ENCODE measurements around the gene SOX1. TPM values are rescaled to one million over a fixed set of nuclear protein-coding genes. Genes with fewer than 3 reads are reported as not detected.

Gene SOX1
- total and polyA plus RNA-seq, 2 donors (not counting 3 experiments of a cell fraction or from before 2014, with no cell fraction given), result not detected

DNA sequence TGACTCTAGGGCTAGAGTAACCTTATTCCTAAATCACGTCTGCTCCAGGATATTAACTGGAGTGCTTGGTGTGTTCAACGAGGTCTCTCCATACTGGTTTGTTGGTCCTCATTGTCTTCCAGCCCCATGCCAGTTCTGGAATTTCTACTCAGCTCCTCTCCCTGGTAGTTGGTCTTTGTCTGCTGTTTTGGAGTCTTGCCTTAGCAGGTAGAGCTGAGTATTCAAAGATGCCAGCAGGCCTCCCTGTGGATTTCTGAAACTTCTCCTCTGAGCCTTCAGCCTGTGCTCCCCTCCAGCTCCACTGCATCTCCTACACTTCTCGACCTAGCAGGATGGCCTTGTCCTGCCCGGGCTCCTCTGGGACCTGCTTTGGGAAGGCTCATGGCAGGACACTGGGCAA lies 25.5 kb downstream of the SOX1 start:
- no TSS peak for BruUV-seq (replicated peaks)
- no peak for FAIRE-seq
- no peak overlapping the region for H3K27ac ChIP-seq (ENCODE audit: insufficient read depth, low read depth, low read length)

More for the DNA sequence above, 25.5 kb downstream of the SOX1 start:
- no peaks in the 10 kb centered on the region for H3K9me3 ChIP-seq (replicated peaks; ENCODE audit: control insufficient read depth, insufficient read depth, low read length)
- POLR2A ChIA-PET, result no interaction called here
- no peaks in the 10 kb centered on the region for H4K20me1 ChIP-seq (replicated peaks; ENCODE audit: control insufficient read depth, extremely low read depth, insufficient read depth, low read length)
- H3K27me3 ChIP-seq (ENCODE audit: control insufficient read depth in 2 of 2, insufficient read depth in 2 of 2, low read length in 2 of 2), result no peaks in the 10 kb centered on the region
- H3K9ac ChIP-seq (replicated peaks; ENCODE audit: extremely low read depth, insufficient read depth, low read length), result no peak overlapping the region
- no peak overlapping the region for H3K4me2 ChIP-seq (ENCODE audit: insufficient read depth, low read length)
- H2AFZ ChIP-seq (ENCODE audit: low read depth, low read length), result no peak overlapping the region
- H3K36me3 ChIP-seq (ENCODE audit: control insufficient read depth in 2 of 2, extremely low read depth in 1 of 2, insufficient read depth in 2 of 2, low read length in 2 of 2), result no peaks in the 10 kb centered on the region
- dilution Hi-C loops (cut with MboI; ENCODE audit: extremely low pct_ligation_motif_present, low sequenced_read_pairs), result no loop called here
- H3K4me3 ChIP-seq (replicated peaks in 1 of 3; ENCODE audit: insufficient read depth in 1 of 3, low read depth in 1 of 3, low read length in 3 of 3), result no peak overlapping the region
- H3K9me1 ChIP-seq (replicated peaks; ENCODE audit: control insufficient read depth, extremely low read depth, insufficient read depth, low read length), result no peaks in the 10 kb centered on the region
- no peaks in the 10 kb centered on the region for H3K79me2 ChIP-seq (ENCODE audit: control insufficient read depth, insufficient read depth, low read length)
- CTCF ChIA-PET, result no interaction called here
- no peaks in the 10 kb centered on the region for H3K4me1 ChIP-seq (ENCODE audit: control insufficient read depth, extremely low read depth, insufficient read depth, low read length)
- intact Hi-C loops (cut with micrococcal nuclease), result no loop called here
- TF ChIP-seq POLR2A (IDR thresholded peaks at IDR 0.05; ENCODE audit: low read depth, low read length) (no peak), FOS (IDR thresholded peaks at IDR 0.05; ENCODE audit: borderline replicate concordance, insufficient read depth, low read length) (no peak), MYC (IDR thresholded peaks at IDR 0.05; ENCODE audit: low read depth, low read length) (no peak), GATA2 (IDR thresholded peaks at IDR 0.05; ENCODE audit: insufficient read depth, insufficient read length, low read depth, low read length) (no peak), POLR2AphosphoS5 (IDR thresholded peaks at IDR 0.05; ENCODE audit: insufficient read depth, low read depth, low read length) (no peak), JUN (IDR thresholded peaks at IDR 0.05; ENCODE audit: borderline replicate concordance, insufficient read depth, insufficient read length, low read depth) (no peak), EZH2 (IDR thresholded peaks at IDR 0.05; ENCODE audit: borderline replicate concordance, low read depth, low read length, severe bottlenecking) (no peak)
- TF ChIP-seq, protein P1, sequence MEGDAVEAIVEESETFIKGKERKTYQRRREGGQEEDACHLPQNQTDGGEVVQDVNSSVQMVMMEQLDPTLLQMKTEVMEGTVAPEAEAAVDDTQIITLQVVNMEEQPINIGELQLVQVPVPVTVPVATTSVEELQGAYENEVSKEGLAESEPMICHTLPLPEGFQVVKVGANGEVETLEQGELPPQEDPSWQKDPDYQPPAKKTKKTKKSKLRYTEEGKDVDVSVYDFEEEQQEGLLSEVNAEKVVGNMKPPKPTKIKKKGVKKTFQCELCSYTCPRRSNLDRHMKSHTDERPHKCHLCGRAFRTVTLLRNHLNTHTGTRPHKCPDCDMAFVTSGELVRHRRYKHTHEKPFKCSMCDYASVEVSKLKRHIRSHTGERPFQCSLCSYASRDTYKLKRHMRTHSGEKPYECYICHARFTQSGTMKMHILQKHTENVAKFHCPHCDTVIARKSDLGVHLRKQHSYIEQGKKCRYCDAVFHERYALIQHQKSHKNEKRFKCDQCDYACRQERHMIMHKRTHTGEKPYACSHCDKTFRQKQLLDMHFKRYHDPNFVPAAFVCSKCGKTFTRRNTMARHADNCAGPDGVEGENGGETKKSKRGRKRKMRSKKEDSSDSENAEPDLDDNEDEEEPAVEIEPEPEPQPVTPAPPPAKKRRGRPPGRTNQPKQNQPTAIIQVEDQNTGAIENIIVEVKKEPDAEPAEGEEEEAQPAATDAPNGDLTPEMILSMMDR (IDR thresholded peaks at IDR 0.05; ENCODE audit: extremely low read depth in 1 of 2, insufficient read depth in 1 of 2, low read depth in 1 of 2, low read length in 2 of 2), result no peak
- TF ChIP-seq, protein P2, sequence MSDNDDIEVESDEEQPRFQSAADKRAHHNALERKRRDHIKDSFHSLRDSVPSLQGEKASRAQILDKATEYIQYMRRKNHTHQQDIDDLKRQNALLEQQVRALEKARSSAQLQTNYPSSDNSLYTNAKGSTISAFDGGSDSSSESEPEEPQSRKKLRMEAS (IDR thresholded peaks at IDR 0.05; ENCODE audit: insufficient read depth, insufficient read length), result no peak
- no peak for DNase-seq (ENCODE audit: low read depth, low spot score)
